H1 (cell line): ENCODE measurements around the gene IL1RAPL1. TPM values are rescaled to one million over a fixed set of nuclear protein-coding genes. Genes with fewer than 3 reads are reported as not detected.

Experiments used
- CBX8 ChIP-seq: fragments of 300-800, 300-1000 bp; sonication (generic); IDR thresholded peaks from 2 replicates; pipeline ENCODE4 v1.7.1; 2016; ENCODE audit warnings: low read depth, low read length, borderline replicate concordance
- KDM1A ChIP-seq: fragments of 200-600, 300-600 bp; sonication (generic); IDR thresholded peaks from 2 replicates; pipeline ENCODE4 v1.7.1; 2016; ENCODE audit warnings: mild to moderate bottlenecking, low read length, borderline replicate concordance
- KDM4A ChIP-seq: IDR thresholded peaks from one replicate; pipeline ENCODE4 v1.7.1; 2012; ENCODE audit warnings: low read depth, mild to moderate bottlenecking, moderate library complexity, low read length, inconsistent platforms; ENCODE audit not compliant: severe bottlenecking
- PHF8 ChIP-seq: fragments of 200-600 bp; sonication (generic); conservative IDR thresholded peaks from 2 replicates; pipeline ENCODE4 v1.7.1; 2012; ENCODE audit warnings: low read depth, mild to moderate bottlenecking, inconsistent platforms, low read length, moderate library complexity
- POLR2AphosphoS5 ChIP-seq: IDR thresholded peaks from 2 replicates; pipeline ENCODE4 v1.6.1; 2011; ENCODE audit warnings: low read depth, low read length
- SIN3A ChIP-seq, 2 experiments: IDR thresholded peaks in 1 of 2; conservative IDR thresholded peaks in 1 of 2; 2 replicates each; pipeline ENCODE4 v1.6.1; 2011 to 2012; ENCODE audit warnings: low read length in 2 of 2, improper control_type of control experiment in 1 of 2, low read depth in 1 of 2, mild to moderate bottlenecking in 1 of 2
- polyA plus RNA-seq, 7 experiments: library from polyadenylated mRNA; depleted of rRNA in 3 of 7; stranded (reverse) in 5 of 7; unstranded in 2 of 7; fragments of >200 nt in 5 of 7; fragments of 200-250 nt in 2 of 7; gene quantifications; 1 replicate in 5 of 7; 2 replicates in 1 of 7; 4 replicates in 1 of 7; pipeline versions ENCODE4 v1.2.1 to v1.2.3, GENCODE V29; 2011 to 2013; ENCODE audit warnings: missing spikeins in 2 of 7, mixed read lengths in 2 of 7
- total RNA-seq: library from RNA; stranded (reverse); fragmentation: NEBNext Ultra II Directional; extraction: Animal tissue kit (Norgen Biotek cat#: 25700); gene quantifications from 2 replicates; pipeline ENCODE4 v1.2.1, GENCODE V29; 2021

Gene IL1RAPL1
- total and polyA plus RNA-seq, 2 of the 8 experiments (the other 6 are each of a cell fraction or from before 2014, with no cell fraction given), result 0.11 to 0.35 TPM

DNA sequence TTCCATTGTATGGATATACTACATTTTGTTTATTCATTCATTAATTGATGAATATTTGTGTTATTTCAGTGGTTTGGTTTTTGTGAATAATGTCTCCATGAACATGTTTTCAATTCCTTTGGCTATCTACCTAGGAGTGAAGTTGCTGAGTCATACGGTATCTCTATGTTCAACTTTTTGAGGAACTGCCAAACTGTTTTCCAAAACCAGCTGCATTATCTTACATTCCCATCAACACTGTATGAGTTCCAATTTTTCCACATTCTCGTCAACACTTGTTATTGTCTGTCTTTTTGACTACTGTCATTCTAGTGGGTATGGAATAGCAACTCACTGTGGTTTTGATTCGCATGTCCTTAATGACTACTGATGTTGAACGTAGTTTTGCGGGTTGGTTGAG is 1239.5 kb downstream of the IL1RAPL1 start (continued):
- TF ChIP-seq KDM1A (no peak), POLR2AphosphoS5 (no peak), SIN3A (conservative IDR thresholded peaks at IDR 0.05 in 1 of 2, IDR thresholded peaks at IDR 0.05 in 1 of 2; ENCODE audit: low read depth in 1 of 2, low read length in 2 of 2) (no peak), CBX8 (no peak), KDM4A (no peak), PHF8 (no peak)
